Measurements from ENCODE around the gene PRKCH. TPM values are rescaled to one million over a fixed set of nuclear protein-coding genes. Genes with fewer than 3 reads are reported as not detected.

PRKCH gene
- total RNA-seq, 1 donor from 2014 or later, result 209 TPM

- no peak for DNase-seq (ENCODE audit: low read depth in 2 of 2)
Measured at GRCh38 chr14:61471297-61472005, 150.1 kb downstream of the PRKCH start.

GRCh38 chr14:61472011-61472672 is 150.8 kb downstream of the PRKCH start:
- DNase-seq (ENCODE audit: low read depth in 2 of 2), result peak; percentile 94 to 95

GRCh38 chr14:61472801-61473376 is 151.5 kb downstream of the PRKCH start:
- DNase-seq (ENCODE audit: low read depth in 2 of 2), result no peak

- no peak for DNase-seq (ENCODE audit: low read depth in 2 of 2)
Measured at GRCh38 chr14:61474015-61474414, 152.6 kb downstream of the PRKCH start.

- DNase-seq (ENCODE audit: low read depth in 2 of 2), result no peak
Measured at GRCh38 chr14:61474701-61475100, 153.3 kb downstream of the PRKCH start.

- DNase-seq (ENCODE audit: low read depth in 2 of 2), result peak; percentile 68 to 82
Measured at GRCh38 chr14:61475316-61475715, 153.9 kb downstream of the PRKCH start.

GRCh38 chr14:61476105-61476753 is 154.8 kb downstream of the PRKCH start:
- no peak for DNase-seq (ENCODE audit: low read depth in 2 of 2)

GRCh38 chr14:61476754-61477410 is 155.5 kb downstream of the PRKCH start:
- DNase-seq (ENCODE audit: low read depth in 2 of 2), result peak; percentile 87 to 97

- DNase-seq (ENCODE audit: low read depth in 2 of 2), result peak in 1 of 2 donors; percentile 76
Measured at GRCh38 chr14:61477712-61478462, 156.5 kb downstream of the PRKCH start.

GRCh38 chr14:61478971-61479473 is 157.6 kb downstream of the PRKCH start:
- no peak for DNase-seq (ENCODE audit: low read depth in 2 of 2)

- DNase-seq (ENCODE audit: low read depth in 2 of 2), result peak in 1 of 2 donors; percentile 25
Measured at GRCh38 chr14:61479746-61480502, 158.5 kb downstream of the PRKCH start.

GRCh38 chr14:61480704-61481285 is 159.4 kb downstream of the PRKCH start:
- no peak for DNase-seq (ENCODE audit: low read depth in 2 of 2)

GRCh38 chr14:61481701-61482100 is 160.3 kb downstream of the PRKCH start:
- no peak for DNase-seq (ENCODE audit: low read depth in 2 of 2)

- no peak for DNase-seq (ENCODE audit: low read depth in 2 of 2)
Measured at GRCh38 chr14:61482348-61483206, 161.2 kb downstream of the PRKCH start.

GRCh38 chr14:61483476-61483875 is 162.1 kb downstream of the PRKCH start:
- DNase-seq (ENCODE audit: low read depth in 2 of 2), result no peak

GRCh38 chr14:61484031-61484430 is 162.7 kb downstream of the PRKCH start:
- no peak for DNase-seq (ENCODE audit: low read depth in 2 of 2)

GRCh38 chr14:61484826-61485584 is 163.6 kb downstream of the PRKCH start:
- DNase-seq (ENCODE audit: low read depth in 2 of 2), result no peak

- no peak for DNase-seq (ENCODE audit: low read depth in 2 of 2)
Measured at GRCh38 chr14:61485661-61486060, 164.3 kb downstream of the PRKCH start.

Data from dermis microvascular lymphatic vessel endothelial cell (primary cell).